AG08396 (cell line): Measurements from ENCODE around the gene NR2F1-AS1.
"Not testable (repeated sequence)": the region's sequence is repeated elsewhere in the genome, so short reads cannot be mapped to it uniquely, and the experiment has no call there.

Source experiments
- DNase-seq: peaks from one replicate; pipeline ENCODE4 v3.0.0; 2012; ENCODE audit warnings: low spot score, mixed read lengths

NR2F1-AS1 gene

GRCh38 chr5:93517828-93518227 lies 63.2 kb downstream of the NR2F1-AS1 start:
- no peak for DNase-seq

GRCh38 chr5:93513298-93513697 lies 67.7 kb downstream of the NR2F1-AS1 start:
- no peak for DNase-seq

- DNase-seq: peak; percentile 8
Observed at GRCh38 chr5:93512799-93513198, 68.2 kb downstream of the NR2F1-AS1 start.

GRCh38 chr5:93511445-93511844 lies 69.6 kb downstream of the NR2F1-AS1 start:
- no peak for DNase-seq

GRCh38 chr5:93510626-93511380 lies 70.2 kb downstream of the NR2F1-AS1 start:
- DNase-seq: no peak

GRCh38 chr5:93505553-93505952 lies 75.5 kb downstream of the NR2F1-AS1 start:
- not testable (repeated sequence) for DNase-seq

GRCh38 chr5:93503598-93504067 lies 77.4 kb downstream of the NR2F1-AS1 start:
- peak; percentile 52 for DNase-seq

GRCh38 chr5:93497096-93497495 lies 83.9 kb downstream of the NR2F1-AS1 start:
- DNase-seq: no peak

- no peak for DNase-seq
Observed at GRCh38 chr5:93479982-93480509, 101.0 kb downstream of the NR2F1-AS1 start.

- DNase-seq: no peak
Observed at GRCh38 chr5:93477816-93478215, 103.2 kb downstream of the NR2F1-AS1 start.

- DNase-seq: no peak
Observed at GRCh38 chr5:93476251-93476742, 104.7 kb downstream of the NR2F1-AS1 start.

- DNase-seq: no peak
Observed at GRCh38 chr5:93462916-93463315, 118.1 kb downstream of the NR2F1-AS1 start.

- DNase-seq: peak; percentile 10
Observed at GRCh38 chr5:93461756-93462155, 119.3 kb downstream of the NR2F1-AS1 start.

GRCh38 chr5:93460286-93460685 lies 120.7 kb downstream of the NR2F1-AS1 start:
- no peak for DNase-seq

- not testable (repeated sequence) for DNase-seq
Observed at GRCh38 chr5:93456796-93457195, 124.2 kb downstream of the NR2F1-AS1 start.

GRCh38 chr5:93454896-93455295 lies 126.1 kb downstream of the NR2F1-AS1 start:
- DNase-seq: no peak

GRCh38 chr5:93452255-93452654 lies 128.8 kb downstream of the NR2F1-AS1 start:
- no peak for DNase-seq

- no peak for DNase-seq
Observed at GRCh38 chr5:93438124-93438523, 142.9 kb downstream of the NR2F1-AS1 start.

- no peak for DNase-seq
Observed at GRCh38 chr5:93436083-93436482, 144.9 kb downstream of the NR2F1-AS1 start.

- peak; percentile 14 for DNase-seq
Observed at GRCh38 chr5:93433422-93433821, 147.6 kb downstream of the NR2F1-AS1 start.

- no peak for DNase-seq
Observed at GRCh38 chr5:93431250-93431649, 149.8 kb downstream of the NR2F1-AS1 start.

GRCh38 chr5:93430673-93431199 lies 150.3 kb downstream of the NR2F1-AS1 start:
- no peak for DNase-seq

- DNase-seq: no peak
Observed at GRCh38 chr5:93430118-93430517, 150.9 kb downstream of the NR2F1-AS1 start.
